TTC549 (cell line): ENCODE data around the gene LCN6.
"Not testable (repeated sequence)": the region's sequence is repeated elsewhere in the genome, so short reads cannot be mapped to it uniquely, and the experiment has no call there.

Experiments used
- FAIRE-seq: peaks from 2 replicates; lab custom pipeline; 2012; peaks lifted over from hg19 to GRCh38; lab: Jason Lieb, UNC

Gene LCN6

GRCh38 chr9:136759001-136759400 is 10.7 kb upstream of the LCN6 start:
- no peak for FAIRE-seq

- FAIRE-seq: no peak
These were observed 9.4 kb upstream of the LCN6 start for GRCh38 chr9:136757751-136758140.

- no peak for FAIRE-seq
These were observed 9.0 kb upstream of the LCN6 start for GRCh38 chr9:136757328-136757727.

GRCh38 chr9:136756836-136757235 is 8.5 kb upstream of the LCN6 start:
- FAIRE-seq: no peak

- no peak for FAIRE-seq
These were observed 7.8 kb upstream of the LCN6 start for GRCh38 chr9:136756134-136756438.

- not testable (repeated sequence) for FAIRE-seq
These were observed 7.2 kb upstream of the LCN6 start for GRCh38 chr9:136755302-136756133.

- no peak for FAIRE-seq
These were observed 6.4 kb upstream of the LCN6 start for GRCh38 chr9:136754626-136755301.

- no peak for FAIRE-seq
These were observed 5.8 kb upstream of the LCN6 start for GRCh38 chr9:136754059-136754572.

- FAIRE-seq: no peak
These were observed 5.2 kb upstream of the LCN6 start for GRCh38 chr9:136753371-136754058.

GRCh38 chr9:136751814-136752213 is 3.5 kb upstream of the LCN6 start:
- FAIRE-seq: no peak

GRCh38 chr9:136751244-136751643 is 2.9 kb upstream of the LCN6 start:
- FAIRE-seq: no peak

GRCh38 chr9:136750526-136750925 is 2.2 kb upstream of the LCN6 start:
- no peak for FAIRE-seq

GRCh38 chr9:136748666-136749611 is 614 bp upstream of the LCN6 start:
- FAIRE-seq: no peak

GRCh38 chr9:136747161-136748060 is 914 bp downstream of the LCN6 start:
- no peak for FAIRE-seq

- FAIRE-seq: no peak
These were observed 1.7 kb downstream of the LCN6 start for GRCh38 chr9:136746621-136747020.

- FAIRE-seq: no peak
These were observed 2.2 kb downstream of the LCN6 start for GRCh38 chr9:136746155-136746490.

GRCh38 chr9:136745389-136746154 is 2.8 kb downstream of the LCN6 start:
- FAIRE-seq: no peak

- FAIRE-seq: no peak
These were observed 3.6 kb downstream of the LCN6 start for GRCh38 chr9:136744773-136745172.

GRCh38 chr9:136743639-136744211 is 4.6 kb downstream of the LCN6 start:
- no peak for FAIRE-seq
